SKM-1 treated with dmso at 0.1 percent for 144 hours (cell line): Measurements from ENCODE around the gene FAHD1.
A peak's percentile ranks its signal among the peaks of the same experiment; 100 is the strongest.

ENCODE experiments used
- DNase-seq: peaks from one replicate; lab custom pipeline; 2025; ENCODE audit not compliant: unreplicated experiment; lab: John Stamatoyannopoulos, UW

FAHD1 gene

GRCh38 chr16:1826691-1827573, at the start of gene FAHD1, which contains the start of gene HAGH:
Gene FAHD1, plus strand, starts transcription at chr16:1827206. Its CDS starts 33 bp downstream, at chr16:1827239.
Gene HAGH, minus strand, starts transcription at chr16:1826825. Its CDS starts 38 bp downstream, at chr16:1826787.
- peak; percentile 76 for DNase-seq

DNA sequence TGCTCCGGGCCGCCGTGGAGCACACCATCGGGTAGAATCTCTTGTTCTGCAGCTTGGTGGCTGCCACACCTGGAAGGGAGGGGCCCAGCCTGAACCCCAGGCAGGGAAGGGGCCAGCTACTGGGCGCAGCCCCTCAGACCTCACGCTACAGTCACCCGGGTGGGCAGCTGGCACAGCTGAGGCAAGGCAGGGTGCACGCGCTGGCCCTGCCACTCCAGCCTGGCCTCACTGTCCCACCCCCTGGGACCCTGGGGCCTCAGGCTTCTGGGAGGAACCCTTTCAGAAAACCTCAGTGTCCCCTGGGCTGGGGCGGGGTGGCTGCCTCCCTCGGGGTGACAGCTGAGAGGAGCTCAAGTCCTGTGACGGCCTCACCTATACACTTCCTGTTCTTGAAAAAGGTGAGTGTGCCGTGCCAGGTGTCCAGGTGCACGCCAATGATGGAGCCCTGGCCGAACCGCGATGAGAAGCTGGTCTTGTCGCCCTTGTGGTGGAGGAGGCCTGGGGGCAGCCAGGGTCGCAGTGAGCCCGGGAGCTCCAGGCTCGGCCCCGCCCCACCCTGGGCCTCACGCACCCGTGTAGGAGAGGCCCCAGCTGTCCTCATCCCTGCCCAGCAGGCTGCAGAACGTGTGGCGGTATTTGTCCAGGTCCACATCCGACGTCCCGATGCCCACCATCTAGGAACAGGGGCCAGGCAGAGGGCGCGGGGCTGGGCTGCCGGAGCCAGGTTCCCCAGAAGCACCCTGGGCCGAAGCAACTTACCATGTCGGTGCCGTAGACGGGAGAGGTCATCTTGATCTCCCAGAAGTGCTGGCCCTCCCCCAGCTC, 49.4 kb upstream of the FAHD1 start:
- DNase-seq = no peak

GRCh38 chr16:1778200-1779179, 48.5 kb upstream of the FAHD1 start:
- DNase-seq = no peak

DNA sequence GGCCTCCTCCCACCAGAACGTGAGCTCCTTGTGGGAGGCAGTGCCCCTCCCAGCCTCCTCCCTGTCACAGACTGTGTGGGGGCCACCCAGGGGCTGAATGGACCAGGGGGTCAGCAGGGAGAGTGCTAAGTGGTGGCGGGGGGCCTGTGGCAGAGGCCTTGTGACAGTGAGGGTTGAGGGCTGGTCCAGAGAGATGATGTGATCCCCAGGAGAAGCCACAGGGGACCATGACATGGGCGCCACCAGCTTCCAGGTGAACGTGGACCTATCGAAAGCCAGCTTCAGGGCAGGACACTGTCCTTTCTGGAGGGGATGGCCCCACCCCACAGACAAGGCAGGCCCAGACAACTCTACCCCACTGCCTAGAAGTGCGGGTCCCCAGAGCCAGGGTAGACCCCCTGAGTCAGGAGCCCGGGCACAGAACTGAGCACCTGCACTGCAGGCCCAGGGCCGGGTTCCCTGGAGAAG, 47.7 kb upstream of the FAHD1 start:
- no peak for DNase-seq

GRCh38 chr16:1779741-1780676, 47.0 kb upstream of the FAHD1 start:
- DNase-seq = no peak

GRCh38 chr16:1780677-1781072, 46.3 kb upstream of the FAHD1 start:
- no peak for DNase-seq

DNA sequence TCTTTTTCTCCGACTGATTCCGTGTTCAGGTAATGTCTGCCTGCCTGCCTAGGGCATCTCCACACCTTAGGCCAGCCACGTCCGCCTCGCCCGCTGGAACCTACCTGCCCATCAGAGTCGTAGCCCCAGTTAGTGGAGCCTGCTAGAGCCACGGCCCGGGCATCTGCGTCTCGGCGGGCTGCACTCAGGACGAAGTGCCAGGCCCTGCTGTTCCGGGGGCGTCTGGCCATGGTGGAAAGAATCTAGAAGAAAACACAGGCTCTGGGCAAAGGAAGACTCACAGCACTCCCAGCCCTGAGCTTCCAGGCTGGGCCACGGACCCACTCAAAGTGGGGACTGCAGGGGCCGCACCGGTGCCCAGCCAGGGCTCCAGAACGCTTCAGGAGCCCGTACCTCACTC, 45.8 kb upstream of the FAHD1 start:
- DNase-seq = no peak

- no peak for DNase-seq
Measured at GRCh38 chr16:1781758-1782407, 45.1 kb upstream of the FAHD1 start.

GRCh38 chr16:1782408-1783264, 44.4 kb upstream of the FAHD1 start, which contains the start of the genes NUBP2 and SPSB3:
Gene NUBP2, plus strand, starts transcription at chr16:1782960. Its CDS starts 61 bp downstream, at chr16:1783021.
Gene SPSB3, minus strand, starts transcription at chr16:1782571. Its CDS starts 1,088 bp downstream, at chr16:1781483.
- peak; percentile 100 for DNase-seq

GRCh38 chr16:1784977-1785845, 41.8 kb upstream of the FAHD1 start:
- DNase-seq = no peak

- DNase-seq = no peak
Measured at GRCh38 chr16:1785846-1786170, 41.2 kb upstream of the FAHD1 start.

- no peak for DNase-seq
Measured at GRCh38 chr16:1786242-1787055, 40.6 kb upstream of the FAHD1 start.

GRCh38 chr16:1787056-1787321, 40.0 kb upstream of the FAHD1 start:
- DNase-seq = no peak

- no peak for DNase-seq
Measured at GRCh38 chr16:1787322-1788094, 39.5 kb upstream of the FAHD1 start.

DNA sequence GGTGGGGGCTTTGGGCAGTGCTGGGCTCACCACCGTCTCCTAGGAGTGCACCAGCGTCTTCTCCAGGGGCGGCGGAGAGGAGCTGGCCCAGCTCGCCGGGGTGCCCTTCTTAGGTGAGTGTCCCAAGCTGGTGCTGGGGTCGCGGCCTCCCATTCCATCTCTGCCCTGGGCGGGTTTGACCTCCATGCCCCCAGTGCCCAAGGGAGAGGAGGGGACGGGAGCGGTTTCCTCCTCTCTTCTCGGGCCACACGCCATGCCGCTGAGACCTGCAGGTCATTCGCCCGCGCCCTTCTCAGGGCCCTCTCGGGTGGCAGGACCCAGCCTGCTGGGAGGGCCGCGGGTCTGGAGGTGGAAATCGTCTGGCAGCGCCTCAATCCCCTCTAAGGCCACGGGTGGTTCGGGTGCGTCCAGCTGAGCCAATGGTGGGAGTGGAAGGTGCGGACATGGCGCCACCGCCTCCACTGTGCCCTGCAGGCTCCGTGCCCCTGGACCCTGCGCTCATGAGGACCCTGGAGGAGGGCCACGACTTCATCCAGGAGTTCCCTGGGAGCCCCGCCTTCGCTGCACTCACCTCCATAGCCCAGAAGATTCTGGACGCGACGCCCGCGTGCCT, 38.8 kb upstream of the FAHD1 start:
- no peak for DNase-seq
